Measurements from ENCODE around the gene SOCS3.

GRCh38 chr17:78364436-78365281 lies 4.8 kb upstream of the SOCS3 start:
- TF ChIP-seq CTCF (IDR thresholded peaks at IDR 0.05; ENCODE audit: low read length) (no peak), EZH2 (IDR thresholded peaks at IDR 0.05; ENCODE audit: borderline replicate concordance, low read length) (no peak)
